Fibroblast of lung (primary cell): ENCODE data around the gene GGTLC2.

Experiments
- EZH2 ChIP-seq: IDR thresholded peaks from 2 replicates; pipeline ENCODE4 v1.5.1; 2012; ENCODE audit warnings: low read length, control low read depth, mild to moderate bottlenecking; ENCODE audit errors: missing control alignments
- TF ChIP-seq, protein P1 (sequence below), 2 donors: IDR thresholded peaks in 1 of 2; conservative IDR thresholded peaks in 1 of 2; 1 replicate in 1 of 2; 2 replicates in 1 of 2; pipeline ENCODE4 v1.5.1; 2011 to 2012; ENCODE audit warnings: low read length in 2 of 2, control low read depth in 1 of 2, inconsistent platforms in 1 of 2, low read depth in 1 of 2, mild to moderate bottlenecking in 1 of 2

- TF ChIP-seq, protein P1, sequence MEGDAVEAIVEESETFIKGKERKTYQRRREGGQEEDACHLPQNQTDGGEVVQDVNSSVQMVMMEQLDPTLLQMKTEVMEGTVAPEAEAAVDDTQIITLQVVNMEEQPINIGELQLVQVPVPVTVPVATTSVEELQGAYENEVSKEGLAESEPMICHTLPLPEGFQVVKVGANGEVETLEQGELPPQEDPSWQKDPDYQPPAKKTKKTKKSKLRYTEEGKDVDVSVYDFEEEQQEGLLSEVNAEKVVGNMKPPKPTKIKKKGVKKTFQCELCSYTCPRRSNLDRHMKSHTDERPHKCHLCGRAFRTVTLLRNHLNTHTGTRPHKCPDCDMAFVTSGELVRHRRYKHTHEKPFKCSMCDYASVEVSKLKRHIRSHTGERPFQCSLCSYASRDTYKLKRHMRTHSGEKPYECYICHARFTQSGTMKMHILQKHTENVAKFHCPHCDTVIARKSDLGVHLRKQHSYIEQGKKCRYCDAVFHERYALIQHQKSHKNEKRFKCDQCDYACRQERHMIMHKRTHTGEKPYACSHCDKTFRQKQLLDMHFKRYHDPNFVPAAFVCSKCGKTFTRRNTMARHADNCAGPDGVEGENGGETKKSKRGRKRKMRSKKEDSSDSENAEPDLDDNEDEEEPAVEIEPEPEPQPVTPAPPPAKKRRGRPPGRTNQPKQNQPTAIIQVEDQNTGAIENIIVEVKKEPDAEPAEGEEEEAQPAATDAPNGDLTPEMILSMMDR (conservative IDR thresholded peaks at IDR 0.05 in 1 of 2, IDR thresholded peaks at IDR 0.05 in 1 of 2; ENCODE audit: low read depth in 1 of 2, low read length in 2 of 2): no peak
- TF ChIP-seq EZH2: no peak
These were observed 36.9 kb downstream of the GGTLC2 start for GRCh38 chr22:22681221-22681739.
